Right hindlimb (tissue), 1 donor: ENCODE measurements around the gene SEM1.
A peak's percentile ranks its signal among the peaks of the same experiment; 100 is the strongest.
"Not testable (repeated sequence)": the region's sequence is repeated elsewhere in the genome, so short reads cannot be mapped to it uniquely, and the experiment has no call there.

Experiments used
- DNase-seq: peaks from one replicate; pipeline ENCODE4 v3.0.0-alpha.2; 2018

SEM1 gene

GRCh38 chr7:96709381-96710228, at the start of gene SEM1:
Gene SEM1 (minus strand): TSS chr7:96709846. CDS start chr7:96709763, 83 bp downstream.
- DNase-seq: peak; percentile 91

- DNase-seq: not testable (repeated sequence)
Observed at GRCh38 chr7:96757880-96758279, 48.2 kb upstream of the SEM1 start.

- no peak for DNase-seq
Observed at GRCh38 chr7:96747418-96747940, 37.8 kb upstream of the SEM1 start.

- DNase-seq: no peak
Observed at GRCh38 chr7:96740130-96740529, 30.5 kb upstream of the SEM1 start.

GRCh38 chr7:96739609-96740008, 30.0 kb upstream of the SEM1 start:
- DNase-seq: no peak

GRCh38 chr7:96739167-96739566, 29.5 kb upstream of the SEM1 start:
- DNase-seq: no peak

- DNase-seq: no peak
Observed at GRCh38 chr7:96738705-96739104, 29.1 kb upstream of the SEM1 start.

- DNase-seq: no peak
Observed at GRCh38 chr7:96737545-96738050, 28.0 kb upstream of the SEM1 start.

GRCh38 chr7:96734343-96734742, 24.7 kb upstream of the SEM1 start:
- DNase-seq: no peak

- DNase-seq: no peak
Observed at GRCh38 chr7:96729820-96730219, 20.2 kb upstream of the SEM1 start.

- no peak for DNase-seq
Observed at GRCh38 chr7:96728139-96728538, 18.5 kb upstream of the SEM1 start.

GRCh38 chr7:96727534-96728088, 18.0 kb upstream of the SEM1 start:
- DNase-seq: no peak

- DNase-seq: no peak
Observed at GRCh38 chr7:96723622-96724021, 14.0 kb upstream of the SEM1 start.

- not testable (repeated sequence) for DNase-seq
Observed at GRCh38 chr7:96722928-96723327, 13.3 kb upstream of the SEM1 start.

GRCh38 chr7:96720843-96721242, 11.2 kb upstream of the SEM1 start:
- no peak for DNase-seq

GRCh38 chr7:96719164-96719563, 9.5 kb upstream of the SEM1 start:
- DNase-seq: no peak

- no peak for DNase-seq
Observed at GRCh38 chr7:96718107-96719003, 8.7 kb upstream of the SEM1 start.

- DNase-seq: no peak
Observed at GRCh38 chr7:96713037-96713436, 3.4 kb upstream of the SEM1 start.

GRCh38 chr7:96710544-96710943, 898 bp upstream of the SEM1 start:
- DNase-seq: no peak

GRCh38 chr7:96708872-96709271, 774 bp downstream of the SEM1 start:
- no peak for DNase-seq

GRCh38 chr7:96707901-96708774, 1.5 kb downstream of the SEM1 start:
- no peak for DNase-seq

- DNase-seq: no peak
Observed at GRCh38 chr7:96701258-96701657, 8.4 kb downstream of the SEM1 start.
